Left ventricle myocardium superior (tissue), 1 donor: ENCODE results near the gene FAM118A. TPM values are rescaled to one million over a fixed set of nuclear protein-coding genes. Genes with fewer than 3 reads are reported as not detected.
"Not testable (repeated sequence)": the region's sequence is repeated elsewhere in the genome, so short reads cannot be mapped to it uniquely, and the experiment has no call there.

Source experiments
- ATAC-seq: fragments of 200-7000 bp; cut with Tn5 transposase; one replicate; pipeline ENCODE4 v1.9.1; 2020; ENCODE audit warnings: mild to moderate bottlenecking, moderate library complexity
- DNase-seq: peaks from one replicate; pipeline ENCODE4 v3.0.0-alpha.2; 2020
- intact Hi-C: fragments of 100-400 bp; cut with micrococcal nuclease; formaldehyde crosslinking; loops from one replicate; pipeline ENCODE4 v1.11.0; 2022
- total RNA-seq: library from RNA; stranded (reverse); fragmentation: NEBNext Ultra II Directional; extraction: Animal tissue kit (Norgen Biotek cat#: 25700); gene quantifications from one replicate; pipeline ENCODE4 v1.2.1, GENCODE V29; 2021
- donor health status: DM: no; HTN: yes; CAD: no; lungs with severe emphysema.

The FAM118A gene
- total RNA-seq, 1 donor from 2014 or later: 20.7 TPM

DNA sequence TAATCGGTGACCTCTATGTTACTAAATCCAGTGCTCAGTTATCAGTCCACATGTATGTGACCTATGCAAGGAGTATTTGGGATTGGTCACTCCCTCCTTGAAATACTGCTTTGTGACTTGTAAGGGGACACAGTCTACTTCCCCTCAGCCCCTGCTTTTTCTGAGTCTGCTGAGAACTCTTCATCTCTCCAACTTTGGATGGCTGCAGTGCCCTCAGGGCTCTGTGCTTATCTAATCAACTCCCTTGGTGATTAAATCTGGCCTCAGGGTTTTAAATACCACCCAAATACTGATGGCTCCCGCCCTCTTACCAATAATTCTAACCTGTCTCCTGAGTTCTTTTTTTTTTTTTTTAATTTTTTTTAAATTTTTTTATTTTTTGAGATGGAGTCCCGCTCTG is 40.2 kb downstream of the FAM118A start:
- intact Hi-C loops: no loop called here
- DNase-seq (no peak), ATAC-seq (no peak)

GRCh38 chr22:45351956-45352355 is 42.2 kb downstream of the FAM118A start:
- intact Hi-C loops: no loop called here
- no peak for ATAC-seq
- DNase-seq: no peak

GRCh38 chr22:45352757-45353156 is 43.0 kb downstream of the FAM118A start:
- DNase-seq, intact Hi-C loops, ATAC-seq: not testable (repeated sequence)

- intact Hi-C loops: no loop called here
- no peak for ATAC-seq
- DNase-seq: no peak
Measured at GRCh38 chr22:45353786-45354185, 44.1 kb downstream of the FAM118A start.

DNA sequence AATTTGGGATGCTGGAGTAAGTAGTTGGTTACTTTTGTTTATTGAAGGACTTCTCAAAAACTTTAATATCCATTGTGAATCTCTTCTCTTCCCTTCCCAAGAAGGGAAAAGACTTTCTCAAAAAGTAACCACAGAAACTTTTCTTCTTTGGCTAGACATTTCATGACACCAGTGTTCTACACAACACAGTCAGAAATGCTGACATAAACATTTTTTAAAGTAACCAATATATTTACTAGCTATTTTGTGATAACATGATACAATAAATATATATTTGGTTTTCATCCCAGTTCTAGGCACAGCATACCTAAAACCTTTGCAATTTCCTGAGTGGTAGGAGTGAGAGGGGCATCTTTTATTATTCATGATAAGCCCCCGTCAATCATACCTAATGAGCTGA is 47.8 kb downstream of the FAM118A start:
- ATAC-seq (no peak), DNase-seq (no peak)
- intact Hi-C loops: no loop called here

DNA sequence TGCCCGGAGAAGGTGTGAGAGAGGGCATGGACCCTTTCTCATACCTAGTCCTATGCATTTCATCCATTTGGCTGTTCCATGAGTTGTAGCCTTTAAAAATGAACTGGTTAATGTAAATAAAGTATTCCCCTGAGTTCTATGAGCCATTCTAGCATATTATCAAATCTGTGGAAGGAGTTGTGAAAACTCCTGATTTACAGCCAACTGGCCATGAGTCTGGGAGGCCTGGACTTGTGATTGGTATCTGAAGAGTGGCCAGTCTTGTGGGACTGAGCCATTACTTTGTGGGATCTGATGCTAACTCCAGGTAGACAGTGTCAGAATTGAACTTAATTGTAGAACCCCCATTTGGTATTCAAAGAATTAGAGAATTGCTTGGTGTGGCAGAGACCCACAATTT is 48.4 kb downstream of the FAM118A start:
- DNase-seq: no peak
- intact Hi-C loops: no loop called here
- ATAC-seq: no peak

DNA sequence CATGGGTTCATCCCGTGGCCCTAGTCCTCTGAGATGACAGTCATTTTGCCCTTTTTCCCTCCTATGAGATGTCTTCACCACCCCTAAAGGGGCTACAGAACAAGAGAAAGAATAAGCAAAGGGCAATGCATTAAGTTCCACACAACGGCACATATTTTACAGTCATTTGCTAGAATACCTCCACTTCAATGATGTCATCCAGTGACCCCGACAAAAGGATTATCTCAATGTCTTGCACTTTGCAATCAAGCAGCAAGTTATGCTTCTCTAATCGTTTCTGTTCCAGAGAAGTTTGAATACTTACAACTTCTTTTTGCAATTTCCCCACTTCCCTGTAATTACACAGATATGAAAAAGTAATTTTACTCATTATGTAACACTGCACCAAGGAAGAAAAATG is 49.9 kb downstream of the FAM118A start:
- ATAC-seq (no peak), DNase-seq (no peak)
- intact Hi-C loops: no loop called here

DNA sequence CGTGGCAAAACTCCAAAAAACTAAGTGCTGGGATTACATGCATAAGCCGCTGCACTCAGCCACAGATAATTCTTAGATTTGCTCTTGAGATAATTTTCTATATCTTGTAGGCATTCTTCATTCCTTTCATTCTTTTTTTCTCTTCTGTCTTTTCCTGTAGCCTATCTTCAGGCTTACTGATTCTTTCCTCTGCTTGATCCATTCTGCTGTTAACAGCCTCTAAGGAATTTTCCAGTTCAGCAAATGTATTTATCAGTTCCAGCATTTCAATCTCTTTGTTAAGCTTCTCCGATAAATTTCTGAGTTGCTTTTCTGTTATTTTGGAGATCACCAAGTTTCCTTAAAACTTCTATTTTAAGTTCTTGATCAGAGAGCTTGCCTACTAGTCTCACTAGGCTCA is 57.0 kb downstream of the FAM118A start:
- DNase-seq (no peak), ATAC-seq (no peak)
- intact Hi-C loops: no loop called here

DNA sequence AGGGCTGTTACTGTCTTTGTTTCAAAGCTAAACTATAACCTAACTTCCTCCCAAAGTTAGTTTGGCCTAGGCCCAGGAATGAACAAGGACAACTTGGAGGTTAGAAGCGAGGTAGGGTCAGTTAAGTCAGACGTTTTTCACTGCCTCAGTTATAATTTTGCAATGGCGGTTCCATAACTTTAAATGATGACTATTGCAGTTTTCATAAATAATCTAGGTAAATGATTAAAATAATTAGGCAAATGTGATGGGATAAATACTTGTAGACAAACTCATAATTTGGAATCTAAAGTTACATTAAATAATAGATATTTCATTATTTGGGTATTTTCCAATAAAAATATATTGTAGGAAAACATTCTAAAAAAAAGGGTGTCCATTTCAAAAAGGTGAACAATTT is 63.9 kb downstream of the FAM118A start:
- ATAC-seq, intact Hi-C loops, DNase-seq: not testable (repeated sequence)

GRCh38 chr22:45376009-45376408 is 66.3 kb downstream of the FAM118A start:
- ATAC-seq (no peak), DNase-seq (no peak)
- intact Hi-C loops: no loop called here

DNA sequence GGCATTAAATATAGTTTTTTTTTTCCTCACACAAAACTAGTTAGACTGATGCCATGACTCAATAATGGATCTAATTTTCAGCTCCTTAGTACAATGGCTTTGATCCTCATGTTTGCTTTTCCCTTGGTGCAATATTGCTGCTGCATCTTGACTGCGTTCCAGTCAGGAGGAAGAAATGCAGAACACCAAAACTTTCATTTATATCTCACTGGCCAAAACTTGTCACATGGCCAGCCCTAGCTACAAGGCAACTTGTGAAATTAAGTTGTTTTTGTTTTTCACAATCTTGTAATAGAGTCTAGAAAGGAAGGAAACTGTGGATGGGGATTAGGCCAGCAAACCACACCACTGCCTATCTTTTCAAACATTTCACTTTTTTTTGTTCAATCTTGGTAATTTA is 67.0 kb downstream of the FAM118A start:
- ATAC-seq: no peak
- intact Hi-C loops: no loop called here

GRCh38 chr22:45381348-45381747 is 71.6 kb downstream of the FAM118A start:
- ATAC-seq: no peak
- intact Hi-C loops: no loop called here

More for the DNA sequence above, 67.0 kb downstream of the FAM118A start:
- DNase-seq: peak; percentile 46

GRCh38 chr22:45389546-45389945 is 79.8 kb downstream of the FAM118A start:
- no peak for DNase-seq
- intact Hi-C loops: no loop called here
- no peak for ATAC-seq

More at GRCh38 chr22:45381348-45381747, 71.6 kb downstream of the FAM118A start:
- DNase-seq: no peak

Other genes starting within 250 kb of the FAM118A start
- gene NUP50, start 146.0 kb upstream of the FAM118A start, total RNA-seq: 16.2 TPM
- gene KIAA0930, start 69.0 kb upstream of the FAM118A start, total RNA-seq: 24.1 TPM
- 0.25 TPM for gene UPK3A, start 25.0 kb upstream of the FAM118A start, total RNA-seq
- not detected for gene SMC1B, start 103.7 kb downstream of the FAM118A start, total RNA-seq
- not detected for gene RIBC2, start 103.8 kb downstream of the FAM118A start, total RNA-seq
- gene FBLN1, start 192.9 kb downstream of the FAM118A start, total RNA-seq: 93.3 TPM